AG04449 (cell line): ENCODE measurements around the gene NR6A1.

Experiments
- CTCF ChIA-PET: fragments of 350-600 bp; formaldehyde crosslinking; extraction: SDS; loops from one replicate; lab custom pipeline; 2021; ENCODE audit warnings: antibody characterized with exemption; lab: Yijun Ruan, JAX
- POLR2A ChIA-PET: fragments of 400-600, 350-600 bp; formaldehyde crosslinking; extraction: SDS; loops from one replicate; lab custom pipeline; 2020; ENCODE audit warnings: antibody characterized with exemption, inconsistent platforms; lab: Yijun Ruan, JAX
- DNase-seq: peaks from one replicate; pipeline ENCODE4 v3.0.0-alpha.2; 2010; ENCODE audit warnings: low read depth, low spot score
- H3K4me3 ChIP-seq: 2 replicates; pipeline ENCODE4 v1.5.1; 2011; ENCODE audit warnings: low read depth, mild to moderate bottlenecking, control low read depth, low read length
- CTCF ChIP-seq: IDR thresholded peaks from one replicate; pipeline ENCODE4 v1.5.1; 2011; ENCODE audit warnings: mild to moderate bottlenecking, moderate library complexity, low read length, control low read depth, inconsistent platforms; ENCODE audit not compliant: insufficient read depth; ENCODE audit errors: missing control alignments

NR6A1 gene

DNA sequence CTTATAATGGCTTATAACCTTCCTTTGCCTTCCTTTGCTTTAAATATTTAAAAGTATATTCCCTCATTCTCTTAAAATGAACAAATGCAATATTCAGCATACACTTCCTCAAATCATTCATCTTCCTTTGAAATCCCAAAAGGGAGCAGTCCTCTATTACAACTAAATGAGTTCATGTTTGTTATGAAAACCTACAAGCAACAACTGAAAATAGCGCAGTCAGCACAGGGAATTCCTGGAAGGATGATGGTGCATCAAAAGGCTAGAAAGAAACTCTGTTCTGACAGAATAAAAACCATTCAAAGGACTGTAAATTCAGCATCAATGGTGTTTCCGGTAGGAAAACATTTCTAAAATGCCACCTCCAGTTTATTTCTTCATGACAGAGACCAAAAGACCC lies 3.3 kb downstream of the NR6A1 start:
- no peak overlapping the region for H3K4me3 ChIP-seq
- DNase-seq = no peak
- no peak for TF ChIP-seq CTCF
- CTCF ChIA-PET = interaction anchor here (1.3 to 16.2 kb wide), 4 partner anchors 13 to 348 kb away, joined by 5 to 2098 read pairs (median 53); partner anchors contain the start of genes ARPC5L, RPL35 and WDR38
- POLR2A ChIA-PET = no interaction called here

GRCh38 chr9:124766815-124767554 lies 4.1 kb downstream of the NR6A1 start:
- no peak for DNase-seq
- no peak overlapping the region for H3K4me3 ChIP-seq
- ChIA-PET CTCF (interaction anchor here (1.3 to 9.9 kb wide), 8 partner anchors 7 to 357 kb away, joined by 4 to 97 read pairs (median 8); partner anchors contain the start of genes NR6A1, OLFML2A and WDR38), POLR2A (no interaction called here)
- TF ChIP-seq CTCF = no peak

- no peak for TF ChIP-seq CTCF
- DNase-seq = no peak
- no peak overlapping the region for H3K4me3 ChIP-seq
- ChIA-PET POLR2A (no interaction called here), CTCF (interaction anchor here (0.8 to 9.9 kb wide), 10 partner anchors 8 to 356 kb away, joined by 3 to 97 read pairs (median 8); partner anchors contain the start of genes NR6A1, OLFML2A and WDR38)
These were observed 4.8 kb downstream of the NR6A1 start for GRCh38 chr9:124766326-124766725.

- CTCF ChIA-PET = interaction anchor here (0.8 to 9.9 kb wide), 13 partner anchors 8 to 355 kb away, joined by 3 to 97 read pairs (median 9); partner anchors contain the start of genes NR6A1, OLFML2A and WDR38
- TF ChIP-seq CTCF = no peak
- H3K4me3 ChIP-seq = no peak overlapping the region
- DNase-seq = no peak
- POLR2A ChIA-PET = no interaction called here
These were observed 5.7 kb downstream of the NR6A1 start for GRCh38 chr9:124765439-124765835.

GRCh38 chr9:124764774-124765438 lies 6.2 kb downstream of the NR6A1 start:
- CTCF ChIA-PET = interaction anchor here (0.9 to 9.9 kb wide), 16 partner anchors 9 to 345 kb away, joined by 3 to 97 read pairs (median 7); partner anchors contain the start of genes NR6A1, OLFML2A and WDR38
- DNase-seq = no peak
- no peak overlapping the region for H3K4me3 ChIP-seq
- POLR2A ChIA-PET = no interaction called here
- peak; percentile 20 for TF ChIP-seq CTCF

DNA sequence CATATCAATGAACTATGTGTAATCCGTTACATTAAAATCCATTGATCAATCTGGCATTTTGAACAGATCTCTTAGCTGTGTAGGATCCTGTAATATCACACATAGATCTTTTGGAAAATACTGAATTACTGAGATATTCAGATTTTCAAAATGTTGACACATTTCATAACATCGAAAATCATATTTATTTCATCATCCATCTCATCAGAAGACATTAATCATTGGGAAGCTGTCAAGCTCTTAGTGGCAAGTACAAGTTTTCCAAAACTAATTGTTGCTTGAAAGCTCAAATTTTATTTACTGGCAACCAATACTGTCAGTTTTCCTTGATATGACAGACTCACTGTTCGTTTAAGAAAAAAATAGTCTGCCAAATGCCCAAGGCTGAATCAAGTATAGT lies 8.5 kb downstream of the NR6A1 start:
- ChIA-PET POLR2A (no interaction called here), CTCF (interaction anchor here (0.8 to 9.9 kb wide), 7 partner anchors 9 to 343 kb away, joined by 3 to 97 read pairs (median 28); partner anchors contain the start of genes NR6A1, OLFML2A and WDR38)
- no peak for TF ChIP-seq CTCF

More for the DNA sequence above, 8.5 kb downstream of the NR6A1 start:
- DNase-seq = no peak
- H3K4me3 ChIP-seq = no peak overlapping the region
